GM19468 (cell line): ENCODE results near the gene MEIS1.

ENCODE experiments used
- ATAC-seq: cut with Tn5 transposase; IDR thresholded peaks from one replicate; pipeline ENCODE4 v1.9.1; 2021; ENCODE audit warnings: mild to moderate bottlenecking, moderate library complexity, moderate number of reproducible peaks; ENCODE audit not compliant: unreplicated experiment; ENCODE audit errors: extremely low read depth

MEIS1 gene

DNA sequence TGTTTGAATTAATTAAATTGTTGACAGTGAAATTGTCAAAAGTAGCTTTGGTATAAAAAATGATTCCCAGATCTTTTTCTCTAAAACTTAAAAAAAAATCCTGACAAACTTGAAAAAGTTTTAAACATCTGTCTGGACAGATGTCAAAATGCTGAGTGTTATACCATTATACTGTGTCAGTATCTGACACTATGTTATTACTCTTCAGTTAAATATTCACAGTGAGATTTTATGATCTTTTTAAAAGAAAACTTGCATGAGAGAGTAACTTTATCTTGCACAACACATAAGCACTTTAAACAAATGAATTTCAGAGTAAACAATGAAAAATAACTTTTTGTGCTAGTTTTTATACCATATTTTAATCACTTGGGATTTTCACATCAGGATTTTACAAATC lies 167.4 kb downstream of the MEIS1 start:
- ATAC-seq, result no peak

DNA sequence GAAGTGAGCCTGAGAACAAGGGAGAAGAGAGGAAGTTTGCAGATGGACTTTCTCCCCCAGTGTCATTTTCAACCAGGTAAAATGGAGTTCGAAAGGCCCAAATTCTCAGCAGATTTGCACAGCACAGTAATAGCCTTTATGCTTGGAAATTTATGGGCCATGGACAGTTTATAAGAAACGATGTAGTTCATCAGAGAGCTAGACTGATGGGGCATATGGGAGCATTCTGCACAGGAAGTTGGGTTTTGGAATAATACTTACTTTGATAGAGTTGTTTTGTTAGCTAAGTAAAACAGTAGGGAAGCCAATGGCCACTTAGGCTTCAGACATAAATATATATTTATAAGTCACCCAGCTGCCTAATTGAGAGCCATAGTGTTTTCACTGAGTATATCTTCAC lies 169.4 kb downstream of the MEIS1 start:
- no peak for ATAC-seq

DNA sequence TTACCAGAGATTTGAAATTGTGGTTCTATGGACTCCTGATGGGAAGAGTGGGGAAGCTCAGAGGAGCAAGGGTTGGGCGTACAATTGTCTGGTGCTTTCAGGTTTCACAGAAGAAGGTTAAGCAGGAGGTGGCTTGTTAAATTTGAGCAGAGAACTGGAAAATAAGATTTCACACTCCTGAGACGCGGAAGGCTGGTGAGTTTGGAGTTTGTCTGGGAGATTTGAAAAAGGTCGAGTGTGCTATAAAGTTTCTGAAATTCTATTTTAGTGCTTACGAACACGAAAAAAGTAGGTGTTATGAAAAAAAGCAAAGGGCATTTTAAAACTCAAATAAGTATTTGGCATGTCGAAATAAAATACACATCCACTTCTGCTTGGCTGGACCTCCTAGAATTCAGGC lies 170.1 kb downstream of the MEIS1 start:
- no peak for ATAC-seq

DNA sequence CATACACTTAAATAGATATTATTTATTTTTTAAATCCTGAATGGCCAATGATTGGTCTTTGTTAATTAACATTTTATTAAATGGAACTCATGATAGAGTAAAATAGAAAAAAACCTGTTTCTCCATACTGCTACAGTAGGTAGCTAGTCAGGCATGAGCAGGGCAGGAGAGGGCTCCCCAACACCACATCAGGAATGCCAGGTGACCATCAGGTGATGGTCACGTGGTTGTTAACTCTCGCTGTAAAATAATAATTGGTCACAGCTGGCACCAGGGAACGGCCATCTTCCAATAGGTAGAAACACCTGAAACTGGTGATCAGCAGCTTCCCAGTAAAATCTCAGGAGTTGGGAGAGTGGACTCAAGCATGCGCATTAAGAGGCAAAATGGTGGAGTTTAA lies 172.2 kb downstream of the MEIS1 start:
- ATAC-seq, result no peak
